Sigmoid colon (tissue), 4 donors: ENCODE measurements around the gene ZNF611.

ENCODE experiments used
- EP300 ChIP-seq, 4 donors: sonication (generic); formaldehyde crosslinking; IDR thresholded peaks; one replicate each; pipeline ENCODE4 v1.6.1; 2017; ENCODE audit warnings: antibody characterized with exemption in 4 of 4
- POLR2A ChIP-seq, 2 donors: fragments of 450-650 bp; IDR thresholded peaks; one replicate each; pipeline ENCODE4 v1.6.1; 2016; ENCODE audit warnings: antibody characterized with exemption in 2 of 2, mild to moderate bottlenecking in 2 of 2, moderate library complexity in 2 of 2
- POLR2AphosphoS5 ChIP-seq, 4 donors: sonication (generic); formaldehyde crosslinking; IDR thresholded peaks; one replicate each; pipeline ENCODE4 v1.6.1; 2017; ENCODE audit warnings: antibody characterized with exemption in 4 of 4
- TF ChIP-seq, protein P1 (sequence below), 4 experiments: fragments of 450-650 bp in 3 of 4; fragments of 200-600 bp in 1 of 4; IDR thresholded peaks; one replicate each; pipeline ENCODE4 v1.5.1; 2016 to 2019; ENCODE audit warnings: antibody characterized with exemption in 4 of 4, mild to moderate bottlenecking in 3 of 4, moderate library complexity in 2 of 4

DNA sequence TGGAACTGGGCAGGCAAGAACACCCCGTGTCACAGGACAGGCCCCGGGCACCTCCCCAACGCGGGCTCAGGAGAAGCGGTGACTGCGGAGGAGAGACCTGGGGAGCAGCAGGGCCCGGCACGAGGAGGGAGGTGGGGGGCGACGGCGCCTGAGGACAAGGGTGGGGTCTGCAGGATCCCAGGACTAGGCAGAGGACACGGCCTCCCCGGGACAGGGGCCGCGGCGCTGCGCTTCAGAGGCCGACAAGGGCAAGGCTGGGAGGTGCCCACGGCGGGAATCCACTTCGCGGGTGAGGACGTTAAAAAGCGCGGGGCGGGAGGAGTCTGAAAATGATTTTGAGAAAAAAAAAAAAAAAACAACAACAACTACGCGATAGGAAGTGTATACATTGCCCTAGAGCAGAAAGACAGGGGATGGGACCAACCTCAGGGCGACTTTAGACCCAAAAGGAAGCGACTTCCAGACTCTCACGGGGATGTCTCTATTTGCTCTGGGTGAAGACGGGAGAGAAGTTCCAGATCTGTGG lies 44.9 kb downstream of the ZNF611 start:
- TF ChIP-seq POLR2AphosphoS5 (IDR thresholded peaks at IDR 0.05) (no peak), POLR2A (IDR thresholded peaks at IDR 0.05) (no peak), EP300 (IDR thresholded peaks at IDR 0.05) (no peak)
- TF ChIP-seq, protein P1, sequence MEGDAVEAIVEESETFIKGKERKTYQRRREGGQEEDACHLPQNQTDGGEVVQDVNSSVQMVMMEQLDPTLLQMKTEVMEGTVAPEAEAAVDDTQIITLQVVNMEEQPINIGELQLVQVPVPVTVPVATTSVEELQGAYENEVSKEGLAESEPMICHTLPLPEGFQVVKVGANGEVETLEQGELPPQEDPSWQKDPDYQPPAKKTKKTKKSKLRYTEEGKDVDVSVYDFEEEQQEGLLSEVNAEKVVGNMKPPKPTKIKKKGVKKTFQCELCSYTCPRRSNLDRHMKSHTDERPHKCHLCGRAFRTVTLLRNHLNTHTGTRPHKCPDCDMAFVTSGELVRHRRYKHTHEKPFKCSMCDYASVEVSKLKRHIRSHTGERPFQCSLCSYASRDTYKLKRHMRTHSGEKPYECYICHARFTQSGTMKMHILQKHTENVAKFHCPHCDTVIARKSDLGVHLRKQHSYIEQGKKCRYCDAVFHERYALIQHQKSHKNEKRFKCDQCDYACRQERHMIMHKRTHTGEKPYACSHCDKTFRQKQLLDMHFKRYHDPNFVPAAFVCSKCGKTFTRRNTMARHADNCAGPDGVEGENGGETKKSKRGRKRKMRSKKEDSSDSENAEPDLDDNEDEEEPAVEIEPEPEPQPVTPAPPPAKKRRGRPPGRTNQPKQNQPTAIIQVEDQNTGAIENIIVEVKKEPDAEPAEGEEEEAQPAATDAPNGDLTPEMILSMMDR (IDR thresholded peaks at IDR 0.05) = no peak
